H1 (cell line): ENCODE data around the gene ASS1. TPM values are rescaled to one million over a fixed set of nuclear protein-coding genes. Genes with fewer than 3 reads are reported as not detected.

Experiments
- CTCF ChIA-PET: fragments of 300-600 bp; sonication (Branson Sonifier 250); formaldehyde crosslinking; loops from one replicate; lab custom pipeline; 2021; ENCODE audit not compliant: partially characterized antibody; lab: Charles Lee
- POLR2A ChIA-PET: fragments of 300-600 bp; sonication (Branson Sonifier 250); formaldehyde crosslinking; loops from one replicate; lab custom pipeline; 2021; ENCODE audit warnings: inconsistent platforms; ENCODE audit not compliant: partially characterized antibody; lab: Charles Lee
- DNase-seq, 2 experiments: peaks; one replicate each; pipeline versions ENCODE4 v3.0.0 to v3.0.0-alpha.2; 2010 to 2022; ENCODE audit warnings: low spot score in 2 of 2, low read depth in 1 of 2, mixed read lengths in 1 of 2
- FAIRE-seq: peaks from 2 replicates; lab custom pipeline; 2011; peaks lifted over from hg19 to GRCh38; lab: Jason Lieb, UNC
- H2AFZ ChIP-seq: 2 replicates; pipeline ENCODE4 v1.8.1; 2012; ENCODE audit warnings: low read length, inconsistent platforms
- H2AK5ac ChIP-seq: 2 replicates; pipeline ENCODE4 v1.6.1; 2013; ENCODE audit warnings: low read depth, low read length
- H2BK120ac ChIP-seq: replicated peaks from 2 replicates; pipeline ENCODE3; 2013; ENCODE audit warnings: low read depth, low read length, inconsistent platforms
- H2BK12ac ChIP-seq: 2 replicates; pipeline ENCODE4 v1.6.1; 2013; ENCODE audit warnings: low read depth, low read length
- H2BK15ac ChIP-seq: 2 replicates; pipeline ENCODE4 v1.6.1; 2013; ENCODE audit warnings: low read length
- H2BK20ac ChIP-seq: 2 replicates; pipeline ENCODE4 v1.6.1; 2013; ENCODE audit warnings: low read length
- H2BK5ac ChIP-seq: 2 replicates; pipeline ENCODE4 v1.6.1; 2013; ENCODE audit warnings: low read depth, low read length
- H3K14ac ChIP-seq: 2 replicates; pipeline ENCODE4 v1.6.1; 2013; ENCODE audit warnings: inconsistent platforms; ENCODE audit not compliant: insufficient read length
- H3K18ac ChIP-seq: 2 replicates; pipeline ENCODE4 v1.6.1; 2013; ENCODE audit warnings: low read length; ENCODE audit errors: extremely low read depth
- H3K23ac ChIP-seq: 2 replicates; pipeline ENCODE4 v1.6.1; 2013; ENCODE audit warnings: inconsistent platforms; ENCODE audit not compliant: insufficient read length
- H3K23me2 ChIP-seq: 2 replicates; pipeline ENCODE4 v1.6.1; 2013; ENCODE audit warnings: low read depth, low read length
- H3K27ac ChIP-seq: 2 replicates; pipeline ENCODE4 v1.6.1; 2011; ENCODE audit warnings: low read depth, low read length, inconsistent platforms
- H3K27me3 ChIP-seq, 4 experiments: replicated peaks in 1 of 4; 1 replicate in 1 of 4; 2 replicates in 3 of 4; pipeline versions ENCODE4 v1.6.1 to v1.8.1; 2011 to 2013; ENCODE audit warnings: low read length in 3 of 4, mild to moderate bottlenecking in 3 of 4, inconsistent platforms in 2 of 4, mixed read lengths in 2 of 4, moderate library complexity in 1 of 4; ENCODE audit not compliant: control insufficient read depth in 3 of 4, insufficient read depth in 3 of 4; ENCODE audit errors: extremely low read depth in 1 of 4
- H3K36me3 ChIP-seq, 4 experiments: 2 replicates each; pipeline versions ENCODE4 v1.6.1 to v1.8.1; 2011 to 2013; ENCODE audit warnings: mild to moderate bottlenecking in 4 of 4, low read length in 3 of 4, moderate library complexity in 2 of 4, control low read depth in 1 of 4, inconsistent platforms in 1 of 4; ENCODE audit not compliant: insufficient read depth in 4 of 4, control insufficient read depth in 2 of 4
- H3K4ac ChIP-seq: replicated peaks from 2 replicates; pipeline ENCODE3; 2013; ENCODE audit warnings: low read length, low read depth, mixed read lengths, inconsistent platforms; ENCODE audit not compliant: insufficient read length
- H3K4me1 ChIP-seq, 4 experiments: replicated peaks in 1 of 4; 1 replicate in 1 of 4; 2 replicates in 3 of 4; pipeline versions ENCODE4 v1.6.1 to v1.8.1; 2011 to 2013; ENCODE audit warnings: low read length in 3 of 4, inconsistent platforms in 2 of 4, mixed read lengths in 1 of 4; ENCODE audit not compliant: insufficient read depth in 4 of 4, control insufficient read depth in 3 of 4
- H3K4me2 ChIP-seq, 2 experiments: 2 replicates each; pipeline versions ENCODE4 v1.6.1 to v1.8.1; 2011 to 2013; ENCODE audit warnings: low read depth in 2 of 2, low read length in 2 of 2, control low read depth in 1 of 2, inconsistent platforms in 1 of 2, mild to moderate bottlenecking in 1 of 2; ENCODE audit not compliant: insufficient read depth in 1 of 2
- H3K4me3 ChIP-seq, 4 experiments: fragments of 200-600, 300-600 bp in 1 of 4; sonication (generic), shearing (Covaris generic), sonication (Bioruptor Twin) in 1 of 4; 2 replicates each; pipeline versions ENCODE4 v1.5.1 to v1.8.1; 2011 to 2016; ENCODE audit warnings: low read length in 4 of 4, low read depth in 3 of 4, control low read depth in 2 of 4, inconsistent platforms in 2 of 4, mild to moderate bottlenecking in 2 of 4, mixed read lengths in 1 of 4, moderate library complexity in 1 of 4; ENCODE audit not compliant: insufficient read depth in 2 of 4; ENCODE audit errors: extremely low read depth in 1 of 4
- H3K56ac ChIP-seq: replicated peaks from 2 replicates; pipeline ENCODE3; 2013; ENCODE audit warnings: low read depth, mild to moderate bottlenecking, mixed read lengths, low read length, inconsistent platforms; ENCODE audit not compliant: insufficient read length
- H3K79me1 ChIP-seq: 2 replicates; pipeline ENCODE4 v1.6.1; 2013; ENCODE audit warnings: low read depth, low read length, control low read depth
- H3K79me2 ChIP-seq, 2 experiments: 2 replicates each; pipeline versions ENCODE4 v1.6.1 to v1.8.1; 2012 to 2013; ENCODE audit warnings: low read length in 2 of 2, mild to moderate bottlenecking in 2 of 2, inconsistent platforms in 1 of 2; ENCODE audit not compliant: insufficient read depth in 2 of 2, control insufficient read depth in 1 of 2
- H3K9ac ChIP-seq, 4 experiments: replicated peaks in 1 of 4; 1 replicate in 1 of 4; 2 replicates in 3 of 4; pipeline versions ENCODE4 v1.6.1 to v1.8.1; 2011 to 2013; ENCODE audit warnings: low read depth in 3 of 4, low read length in 3 of 4, control low read depth in 2 of 4, mild to moderate bottlenecking in 2 of 4, moderate library complexity in 2 of 4, inconsistent platforms in 1 of 4; ENCODE audit errors: extremely low read depth in 1 of 4
- H3K9me3 ChIP-seq, 2 experiments: 2 replicates each; pipeline versions ENCODE4 v1.6.1 to v1.8.1; 2012 to 2013; ENCODE audit warnings: mild to moderate bottlenecking in 2 of 2, moderate library complexity in 2 of 2, control low read depth in 1 of 2, inconsistent platforms in 1 of 2, low read depth in 1 of 2, low read length in 1 of 2, mixed read lengths in 1 of 2; ENCODE audit not compliant: insufficient read depth in 2 of 2
- H4K20me1 ChIP-seq, 2 experiments: replicated peaks in 1 of 2; 2 replicates each; pipeline versions ENCODE3 to v1.8.1; 2011 to 2013; ENCODE audit warnings: inconsistent platforms in 2 of 2, low read length in 2 of 2, mild to moderate bottlenecking in 1 of 2; ENCODE audit not compliant: insufficient read depth in 2 of 2, control insufficient read depth in 1 of 2
- H4K5ac ChIP-seq: 2 replicates; pipeline ENCODE4 v1.6.1; 2013; ENCODE audit warnings: low read length, low read depth, mixed read lengths, inconsistent platforms; ENCODE audit not compliant: insufficient read length
- H4K8ac ChIP-seq: 2 replicates; pipeline ENCODE4 v1.8.0; 2013; ENCODE audit warnings: mild to moderate bottlenecking, moderate library complexity, low read length, inconsistent platforms; ENCODE audit not compliant: insufficient read depth; ENCODE audit errors: extremely low read depth
- H4K91ac ChIP-seq: replicated peaks from 2 replicates; pipeline ENCODE3; 2013; ENCODE audit warnings: low read length, mixed read lengths, inconsistent platforms; ENCODE audit not compliant: insufficient read length
- BCL11A ChIP-seq, 2 experiments: IDR thresholded peaks; one replicate each; pipeline ENCODE4 v1.6.1; 2011; ENCODE audit warnings: low read depth in 2 of 2, low read length in 2 of 2, mild to moderate bottlenecking in 2 of 2
- JUND ChIP-seq: IDR thresholded peaks from 2 replicates; pipeline ENCODE4 v1.6.1; 2011; ENCODE audit warnings: mild to moderate bottlenecking, improper control_type of control experiment, low read length
- WGBS, 2 experiments: shearing (Covaris generic) in 1 of 2; methylation state at CpG; one replicate each; pipeline versions ENCODE4 v1.1.6 to v1.1.7; 2013 to 2015; ENCODE audit warnings: low lambda C conversion rate in 2 of 2, mixed read lengths in 2 of 2, inconsistent platforms in 1 of 2, low coverage in 1 of 2, missing lambda C conversion rate in 1 of 2; ENCODE audit not compliant: insufficient replicate concordance in 2 of 2, insufficient coverage in 1 of 2, insufficient read length in 1 of 2; ENCODE audit errors: extremely low coverage in 1 of 2, missing lambda C conversion rate in 1 of 2; 5-methylcytosine and 5-hydroxymethylcytosine counted together
- polyA plus RNA-seq, 7 experiments: library from polyadenylated mRNA; depleted of rRNA in 3 of 7; stranded (reverse) in 5 of 7; unstranded in 2 of 7; fragments of >200 nt in 5 of 7; fragments of 200-250 nt in 2 of 7; gene quantifications; 1 replicate in 5 of 7; 2 replicates in 1 of 7; 4 replicates in 1 of 7; pipeline versions ENCODE4 v1.2.1 to v1.2.3, GENCODE V29; 2011 to 2013; ENCODE audit warnings: missing spikeins in 2 of 7, mixed read lengths in 2 of 7
- total RNA-seq: library from RNA; stranded (reverse); fragmentation: NEBNext Ultra II Directional; extraction: Animal tissue kit (Norgen Biotek cat#: 25700); gene quantifications from 2 replicates; pipeline ENCODE4 v1.2.1, GENCODE V29; 2021

ASS1 gene
- total and polyA plus RNA-seq, 2 of the 8 experiments (the other 6 are each of a cell fraction or from before 2014, with no cell fraction given) = 108 to 296 TPM

- CTCF ChIA-PET = interaction anchor here (1.2 to 4.8 kb wide), 6 partner anchors 11 to 234 kb away, joined by 3 to 46 read pairs (median 6); no protein-coding TSS in a partner anchor
- Histone ChIP-seq H3K56ac (no peak overlapping the region), H3K4me1 (peaks cover 8 to 45% (median 39%) of the 10 kb centered on the region in 4 experiments), H2AK5ac (no peak overlapping the region; the same call in 1 of the 2 replicates), H3K4me3 (no peak overlapping the region), H3K4ac (no peak overlapping the region), H3K18ac (no peak overlapping the region; the same call in 1 of the 2 replicates), H3K14ac (no peak overlapping the region), H2BK20ac (no peak overlapping the region), H2BK5ac (0 out of 2 replicates have a peak overlapping the region, but pooled peaks have one; percentile 66), H4K5ac (no peak overlapping the region), H3K79me2 (peaks cover 0 to 34% of the 10 kb centered on the region in 2 experiments; a peak in 1 of 4 replicates), H4K8ac (no peak overlapping the region), H2BK12ac (peak overlapping the region; percentile 75; the same call in 1 of the 2 replicates), H4K20me1 (peaks cover 2 to 26% of the 10 kb centered on the region in 2 experiments), H3K9me3 (no peaks in the 10 kb centered on the region), H3K23ac (no peak overlapping the region), H3K4me2 (no peak overlapping the region), H3K23me2 (peaks cover 11% of the 10 kb centered on the region; the same call in 1 of the 2 replicates), H3K79me1 (peaks cover 4% of the 10 kb centered on the region), H4K91ac (peak overlapping the region; percentile 65), H2BK120ac (no peak overlapping the region), H3K36me3 (peaks cover 0 to 13% (median 0%) of the 10 kb centered on the region in 4 experiments; a peak in 5 of 8 replicates), H2AFZ (no peak overlapping the region), H3K27ac (no peak overlapping the region), H3K27me3 (no peaks in the 10 kb centered on the region), H3K9ac (no peak overlapping the region), H2BK15ac (no peak overlapping the region)
- DNase-seq (no peak), FAIRE-seq (no peak)
- TF ChIP-seq JUND = 0 out of 2 replicates have a peak, but pooled peaks have one; percentile 43
- TF ChIP-seq BCL11A (IDR thresholded peaks at IDR 0.05; ENCODE audit: low read depth in 2 of 2, low read length in 2 of 2) = no peak
- 92% methylated on average over 15 of the region's 15 CpGs; no CpG with 5 or more reads in 1 of the 2 experiments for WGBS, 2 experiments
- POLR2A ChIA-PET = no interaction called here
Observed at GRCh38 chr9:130450344-130451003, 5.7 kb downstream of the ASS1 start.
